Measurements from ENCODE around the gene PHACTR1.
A peak's percentile ranks its signal among the peaks of the same experiment; 100 is the strongest.

The PHACTR1 gene

GRCh38 chr6:12957321-12958051 is 240.9 kb downstream of the PHACTR1 start:
- DNase-seq = peak; percentile 77 to 83

GRCh38 chr6:12958052-12958706 is 241.6 kb downstream of the PHACTR1 start:
- DNase-seq = peak; percentile 35 to 55

- no peak for DNase-seq
These were observed 245.2 kb downstream of the PHACTR1 start for GRCh38 chr6:12961761-12962160.

- no peak for DNase-seq
These were observed 246.0 kb downstream of the PHACTR1 start for GRCh38 chr6:12962529-12962928.

GRCh38 chr6:12962987-12963386 is 246.4 kb downstream of the PHACTR1 start:
- peak; percentile 91 for DNase-seq

GRCh38 chr6:12963567-12963966 is 247.0 kb downstream of the PHACTR1 start:
- no peak for DNase-seq

- peak; percentile 52 to 71 for DNase-seq
These were observed 251.1 kb downstream of the PHACTR1 start for GRCh38 chr6:12967686-12968085.

- DNase-seq = peak; percentile 51 to 71
These were observed 251.7 kb downstream of the PHACTR1 start for GRCh38 chr6:12968290-12968689.

GRCh38 chr6:12968839-12969558 is 252.4 kb downstream of the PHACTR1 start:
- DNase-seq = no peak

- no peak for DNase-seq
These were observed 253.4 kb downstream of the PHACTR1 start for GRCh38 chr6:12969966-12970365.

GRCh38 chr6:12973386-12973785 is 256.8 kb downstream of the PHACTR1 start:
- DNase-seq = no peak

- DNase-seq = no peak
These were observed 258.0 kb downstream of the PHACTR1 start for GRCh38 chr6:12974551-12974950.

GRCh38 chr6:12976366-12976765 is 259.8 kb downstream of the PHACTR1 start:
- no peak for DNase-seq

- DNase-seq = no peak
These were observed 260.6 kb downstream of the PHACTR1 start for GRCh38 chr6:12977206-12977605.

GRCh38 chr6:12977806-12978205 is 261.2 kb downstream of the PHACTR1 start:
- DNase-seq = no peak

GRCh38 chr6:12980741-12981140 is 264.2 kb downstream of the PHACTR1 start:
- DNase-seq = no peak

GRCh38 chr6:12984776-12985175 is 268.2 kb downstream of the PHACTR1 start:
- no peak for DNase-seq

GRCh38 chr6:12987783-12988182 is 271.2 kb downstream of the PHACTR1 start:
- DNase-seq = no peak

GRCh38 chr6:12990162-12990561 is 273.6 kb downstream of the PHACTR1 start:
- DNase-seq = no peak

- no peak for DNase-seq
These were observed 274.9 kb downstream of the PHACTR1 start for GRCh38 chr6:12991435-12991834.

- DNase-seq = no peak
These were observed 276.2 kb downstream of the PHACTR1 start for GRCh38 chr6:12992770-12993169.

- DNase-seq = no peak
These were observed 276.8 kb downstream of the PHACTR1 start for GRCh38 chr6:12993283-12993898.

- no peak for DNase-seq
These were observed 278.9 kb downstream of the PHACTR1 start for GRCh38 chr6:12995419-12995818.

Measured in AML-193 (cell line).